ENCODE data around the gene GAST. TPM values are rescaled to one million over a fixed set of nuclear protein-coding genes. Genes with fewer than 3 reads are reported as not detected.

GAST gene
- total and polyA plus RNA-seq, 2 of the 13 experiments (the other 11 are each of a cell fraction or from before 2014, with no cell fraction given), result 0.32 to 0.42 TPM

GRCh38 chr17:41666708-41667279 lies 45.3 kb upstream of the GAST start (continued):
- TF ChIP-seq ATF2 (CRISPR knock-in tag; IDR thresholded peaks at IDR 0.05), result peak; percentile 65; the same call in 1 of the 2 replicates
- TF ChIP-seq ZNF781 (CRISPR knock-in tag; IDR thresholded peaks at IDR 0.05; ENCODE audit: borderline replicate concordance, not compliant biosample characterization), result no peak
- peak; percentile 16; the same call in 1 of the 2 replicates for TF ChIP-seq ARID3A (IDR thresholded peaks at IDR 0.05; ENCODE audit: low read depth, low read length)
- no peak for TF ChIP-seq ZNF510 (CRISPR knock-in tag; IDR thresholded peaks at IDR 0.05; ENCODE audit: low read depth)
- TF ChIP-seq ZNF616 (CRISPR knock-in tag; IDR thresholded peaks at IDR 0.05; ENCODE audit: low read depth), result no peak; the same call in 1 of the 2 replicates
- no peak for TF ChIP-seq ZNF552 (CRISPR knock-in tag; IDR thresholded peaks at IDR 0.05; ENCODE audit: borderline replicate concordance)
- TF ChIP-seq MAF1 (CRISPR knock-in tag; IDR thresholded peaks at IDR 0.05; ENCODE audit: borderline replicate concordance), result no peak
- no peak for TF ChIP-seq TGIF2 (CRISPR knock-in tag; IDR thresholded peaks at IDR 0.05)
- peak; percentile 55; the same call in 1 of the 2 replicates for TF ChIP-seq ZFX (CRISPR knock-in tag; IDR thresholded peaks at IDR 0.05; ENCODE audit: low read depth)
- no peak for TF ChIP-seq SRF (IDR thresholded peaks at IDR 0.05; ENCODE audit: low read depth, low read length)
- 0 out of 2 replicates have a peak, but pooled peaks have one; percentile 0 for TF ChIP-seq PCBP1 (IDR thresholded peaks at IDR 0.05; ENCODE audit: borderline replicate concordance, low read depth, low read length)
- no peak for TF ChIP-seq GPBP1L1 (CRISPR knock-in tag; IDR thresholded peaks at IDR 0.05)
- peak; percentile 69 for TF ChIP-seq MYC (CRISPR knock-in tag; IDR thresholded peaks at IDR 0.05; ENCODE audit: borderline replicate concordance)
- TF ChIP-seq ZNF800 (CRISPR knock-in tag; IDR thresholded peaks at IDR 0.05), result peak; percentile 81
- TF ChIP-seq RFXAP (CRISPR knock-in tag; IDR thresholded peaks at IDR 0.05; ENCODE audit: borderline replicate concordance), result peak; percentile 41; the same call in 1 of the 2 replicates
- TF ChIP-seq FOSL2 (CRISPR knock-in tag; IDR thresholded peaks at IDR 0.05), result no peak
- no peak for TF ChIP-seq MLLT10 (CRISPR knock-in tag; IDR thresholded peaks at IDR 0.05)
- no peak for TF ChIP-seq HNF4G (IDR thresholded peaks at IDR 0.05; ENCODE audit: borderline replicate concordance, low read depth, low read length)
- no peak for TF ChIP-seq HNF4G (CRISPR knock-in tag; IDR thresholded peaks at IDR 0.05; ENCODE audit: borderline replicate concordance, low read depth)

Measured in HepG2 (cell line).